Fibroblast of lung (primary cell): ENCODE results near the gene C1orf115.

Experiments
- EZH2 ChIP-seq: IDR thresholded peaks from 2 replicates; pipeline ENCODE4 v1.5.1; 2012; ENCODE audit warnings: low read length, control low read depth, mild to moderate bottlenecking; ENCODE audit errors: missing control alignments
- TF ChIP-seq, protein P1 (sequence below), 2 donors: IDR thresholded peaks in 1 of 2; conservative IDR thresholded peaks in 1 of 2; 1 replicate in 1 of 2; 2 replicates in 1 of 2; pipeline ENCODE4 v1.5.1; 2011 to 2012; ENCODE audit warnings: low read length in 2 of 2, control low read depth in 1 of 2, inconsistent platforms in 1 of 2, low read depth in 1 of 2, mild to moderate bottlenecking in 1 of 2

DNA sequence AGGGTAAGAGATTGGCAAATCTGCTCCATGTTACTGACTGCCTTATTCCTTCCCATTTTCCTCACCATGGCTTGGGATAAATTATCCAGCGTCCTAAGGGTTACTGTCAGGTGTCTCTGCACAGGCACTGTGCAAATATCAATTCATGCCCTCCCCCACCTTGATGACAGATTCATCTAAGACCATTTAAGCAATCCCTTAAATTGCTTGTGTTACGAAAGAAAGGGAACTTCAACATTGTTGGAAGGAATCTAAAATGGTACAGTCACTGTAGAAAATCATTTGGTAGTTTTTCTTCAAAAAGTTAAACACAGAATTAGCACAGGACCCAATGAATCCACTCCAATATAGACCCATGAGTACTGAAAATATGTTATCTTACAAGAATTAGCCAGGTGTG lies 40.3 kb downstream of the C1orf115 start:
- TF ChIP-seq, protein P1, sequence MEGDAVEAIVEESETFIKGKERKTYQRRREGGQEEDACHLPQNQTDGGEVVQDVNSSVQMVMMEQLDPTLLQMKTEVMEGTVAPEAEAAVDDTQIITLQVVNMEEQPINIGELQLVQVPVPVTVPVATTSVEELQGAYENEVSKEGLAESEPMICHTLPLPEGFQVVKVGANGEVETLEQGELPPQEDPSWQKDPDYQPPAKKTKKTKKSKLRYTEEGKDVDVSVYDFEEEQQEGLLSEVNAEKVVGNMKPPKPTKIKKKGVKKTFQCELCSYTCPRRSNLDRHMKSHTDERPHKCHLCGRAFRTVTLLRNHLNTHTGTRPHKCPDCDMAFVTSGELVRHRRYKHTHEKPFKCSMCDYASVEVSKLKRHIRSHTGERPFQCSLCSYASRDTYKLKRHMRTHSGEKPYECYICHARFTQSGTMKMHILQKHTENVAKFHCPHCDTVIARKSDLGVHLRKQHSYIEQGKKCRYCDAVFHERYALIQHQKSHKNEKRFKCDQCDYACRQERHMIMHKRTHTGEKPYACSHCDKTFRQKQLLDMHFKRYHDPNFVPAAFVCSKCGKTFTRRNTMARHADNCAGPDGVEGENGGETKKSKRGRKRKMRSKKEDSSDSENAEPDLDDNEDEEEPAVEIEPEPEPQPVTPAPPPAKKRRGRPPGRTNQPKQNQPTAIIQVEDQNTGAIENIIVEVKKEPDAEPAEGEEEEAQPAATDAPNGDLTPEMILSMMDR (conservative IDR thresholded peaks at IDR 0.05 in 1 of 2, IDR thresholded peaks at IDR 0.05 in 1 of 2; ENCODE audit: low read depth in 1 of 2, low read length in 2 of 2): no peak
- TF ChIP-seq EZH2: no peak
